Peyer's patch (tissue), 4 donors: ENCODE results near the gene CDH11.

Experiments used
- CTCF ChIP-seq, 6 experiments: fragments of 450-650 bp in 4 of 6; fragments of 200-600 bp in 2 of 6; sonication (generic) in 1 of 6; IDR thresholded peaks; one replicate each; pipeline ENCODE4 v1.5.1; 2017 to 2019; ENCODE audit warnings: antibody characterized with exemption in 6 of 6, mild to moderate bottlenecking in 3 of 6, moderate library complexity in 1 of 6
- POLR2A ChIP-seq, 2 donors: fragments of 450-650 bp; IDR thresholded peaks; one replicate each; pipeline ENCODE4 v1.5.1; 2017; ENCODE audit warnings: antibody characterized with exemption in 2 of 2, mild to moderate bottlenecking in 2 of 2, moderate library complexity in 2 of 2

- TF ChIP-seq POLR2A (IDR thresholded peaks at IDR 0.05) (no peak), CTCF (IDR thresholded peaks at IDR 0.05) (no peak)
Observed at GRCh38 chr16:65116216-65116615, 5.6 kb downstream of the CDH11 start.
